IPS DF 19.7 (cell line): Measurements from ENCODE around the gene SPRR2F.

Source experiments
- DNase-seq: peaks from one replicate; pipeline ENCODE4 v3.0.0-alpha.2; 2013; ENCODE audit warnings: low read depth, low spot score

SPRR2F gene

DNA sequence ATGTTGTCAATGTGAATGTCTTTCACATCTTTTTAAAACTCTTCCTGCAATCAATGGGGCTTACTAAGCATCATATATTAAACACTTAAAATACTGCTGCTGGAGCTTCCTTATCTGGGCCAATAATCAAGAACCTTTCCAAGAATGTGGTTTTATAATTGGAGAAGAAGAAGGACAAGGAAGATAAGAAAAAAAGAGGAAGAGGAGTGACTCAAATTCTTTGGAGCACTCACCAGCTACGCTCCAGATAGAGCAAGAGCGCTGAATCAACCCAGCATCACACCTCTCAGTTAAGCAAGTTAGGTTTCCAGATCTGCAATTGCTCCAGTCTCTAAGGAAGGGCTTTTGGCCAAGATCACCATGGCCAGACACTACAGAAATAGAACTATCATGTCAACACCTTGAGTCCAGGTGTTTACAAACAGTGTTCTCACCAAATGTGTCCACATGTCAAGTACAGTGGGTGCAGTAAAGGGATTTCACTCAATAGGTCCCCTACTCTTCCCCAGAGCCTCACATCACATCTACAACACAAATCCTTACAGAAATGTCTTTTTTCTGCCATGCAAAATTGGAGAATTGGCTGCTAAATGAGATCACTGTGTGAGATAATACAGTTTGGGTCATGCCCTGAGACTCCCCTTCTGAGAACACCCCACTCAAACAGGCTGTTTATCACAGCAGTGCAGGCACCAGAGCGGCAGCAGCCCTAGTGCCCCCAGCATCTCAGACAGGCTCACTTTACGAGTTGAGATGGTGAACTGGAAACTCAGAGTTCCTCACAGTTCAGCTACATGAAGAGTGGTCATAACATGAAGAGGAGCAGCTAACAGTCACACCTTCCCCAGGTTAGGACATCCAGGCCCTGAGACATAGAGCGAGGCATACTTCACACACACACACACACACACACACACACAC is 40.2 kb downstream of the SPRR2F start:
- no peak for DNase-seq

DNA sequence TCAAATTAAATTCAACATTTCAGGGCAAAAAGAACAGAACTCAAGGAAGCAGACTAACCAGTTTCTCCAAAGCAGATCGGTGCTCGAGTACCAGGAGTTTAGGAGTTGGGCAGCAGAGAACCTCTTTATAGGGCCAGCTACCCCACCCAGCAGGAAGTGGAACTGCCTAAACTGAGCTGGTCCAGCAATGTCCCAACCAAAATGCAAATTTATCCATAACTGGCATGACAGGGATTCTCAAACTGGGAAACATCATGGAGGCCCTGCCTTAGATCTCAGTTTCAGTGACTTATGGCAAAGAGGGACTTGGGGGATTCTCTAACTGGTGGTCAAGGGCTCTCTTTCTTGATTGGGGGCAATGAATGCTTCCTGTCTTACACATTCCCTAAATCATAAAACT is 41.8 kb downstream of the SPRR2F start, which contains the start of gene SPRR2B:
SPRR2B (minus strand) TSS at position 101 of the 400 bp plus-strand sequence. CDS start 772 bp downstream, outside the sequence.
- no peak for DNase-seq

DNA sequence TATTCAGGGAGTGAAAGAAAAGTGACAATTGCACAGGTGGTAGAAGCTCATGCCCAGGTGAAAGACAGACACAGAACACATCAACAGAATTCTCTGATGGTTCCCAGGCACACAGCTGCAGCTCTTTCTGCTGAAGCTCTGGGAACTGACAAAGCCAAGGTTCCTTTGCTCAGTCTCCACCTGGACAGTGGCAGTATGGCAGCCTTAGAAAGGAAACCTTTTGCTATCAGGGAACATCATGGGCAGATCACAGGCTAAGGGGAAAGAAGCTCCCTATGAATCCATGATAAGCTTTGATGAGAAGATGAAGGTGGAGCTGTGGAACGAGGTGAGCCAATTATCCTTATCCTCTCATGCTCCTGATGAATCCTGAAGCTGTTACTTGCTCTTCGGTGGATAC is 43.1 kb downstream of the SPRR2F start:
- DNase-seq: no peak
